ENCODE measurements around the gene ATG10.

GRCh38 chr5:82164977-82165713 is 193.3 kb downstream of the ATG10 start:
- no peak for TF ChIP-seq BHLHE40 (IDR thresholded peaks at IDR 0.05; ENCODE audit: borderline replicate concordance)
- TF ChIP-seq TARDBP (IDR thresholded peaks at IDR 0.05), result no peak
- TF ChIP-seq FOXK2 (IDR thresholded peaks at IDR 0.05), result no peak
- no peak for TF ChIP-seq FOXA1 (IDR thresholded peaks at IDR 0.05)
- TF ChIP-seq ELF4 (IDR thresholded peaks at IDR 0.05), result no peak
- TF ChIP-seq SUZ12 (IDR thresholded peaks at IDR 0.05), result no peak
- no peak for TF ChIP-seq PKNOX1 (IDR thresholded peaks at IDR 0.05)
- TF ChIP-seq FOXM1 (IDR thresholded peaks at IDR 0.05; ENCODE audit: borderline replicate concordance), result no peak
- no peak for TF ChIP-seq ARNT (IDR thresholded peaks at IDR 0.05)
- TF ChIP-seq SP1 (IDR thresholded peaks at IDR 0.05), result no peak
- no peak for TF ChIP-seq HDGF (IDR thresholded peaks at IDR 0.05; ENCODE audit: borderline replicate concordance)
- TF ChIP-seq CTBP1 (IDR thresholded peaks at IDR 0.05; ENCODE audit: borderline replicate concordance), result no peak
- TF ChIP-seq NFRKB (IDR thresholded peaks at IDR 0.05), result no peak

Data from HEK293T (cell line).